Subcutaneous abdominal adipose tissue (tissue), 5 donors: Measurements from ENCODE around the gene UST.
A peak's percentile ranks its signal among the peaks of the same experiment; 100 is the strongest.

Source experiments
- H3K27ac ChIP-seq: one replicate; pipeline ENCODE4 v1.7.0; 2013; ENCODE audit warnings: low read depth, mild to moderate bottlenecking, inconsistent platforms, low read length, moderate library complexity
- H3K27me3 ChIP-seq, 5 donors: one replicate each; pipeline ENCODE4 v1.7.0; 2013; ENCODE audit warnings: low read length in 5 of 5, inconsistent platforms in 1 of 5; ENCODE audit not compliant: control insufficient read depth in 5 of 5, insufficient read depth in 4 of 5
- H3K36me3 ChIP-seq, 5 donors: one replicate each; pipeline ENCODE4 v1.7.0; 2013; ENCODE audit warnings: low read length in 5 of 5; ENCODE audit not compliant: control insufficient read depth in 5 of 5, insufficient read depth in 5 of 5
- H3K4me1 ChIP-seq, 5 donors: one replicate each; pipeline ENCODE4 v1.7.0; 2013; ENCODE audit warnings: low read length in 5 of 5, mild to moderate bottlenecking in 3 of 5, moderate library complexity in 1 of 5; ENCODE audit not compliant: control insufficient read depth in 5 of 5, insufficient read depth in 5 of 5
- H3K4me3 ChIP-seq, 5 donors: one replicate each; pipeline ENCODE4 v1.7.0; 2013; ENCODE audit warnings: low read length in 5 of 5, low read depth in 1 of 5
- H3K9ac ChIP-seq, 5 donors: one replicate each; pipeline ENCODE4 v1.7.0; 2013; ENCODE audit warnings: low read length in 5 of 5, mild to moderate bottlenecking in 4 of 5, moderate library complexity in 3 of 5
- H3K9me3 ChIP-seq, 5 donors: one replicate each; pipeline ENCODE4 v1.7.0; 2013; ENCODE audit warnings: low read length in 5 of 5; ENCODE audit not compliant: control insufficient read depth in 5 of 5
- donor health status: healthy.
- donor health status: healthy.
- donor health status: healthy.
- donor health status: healthy.
- donor health status: healthy.

UST gene

DNA sequence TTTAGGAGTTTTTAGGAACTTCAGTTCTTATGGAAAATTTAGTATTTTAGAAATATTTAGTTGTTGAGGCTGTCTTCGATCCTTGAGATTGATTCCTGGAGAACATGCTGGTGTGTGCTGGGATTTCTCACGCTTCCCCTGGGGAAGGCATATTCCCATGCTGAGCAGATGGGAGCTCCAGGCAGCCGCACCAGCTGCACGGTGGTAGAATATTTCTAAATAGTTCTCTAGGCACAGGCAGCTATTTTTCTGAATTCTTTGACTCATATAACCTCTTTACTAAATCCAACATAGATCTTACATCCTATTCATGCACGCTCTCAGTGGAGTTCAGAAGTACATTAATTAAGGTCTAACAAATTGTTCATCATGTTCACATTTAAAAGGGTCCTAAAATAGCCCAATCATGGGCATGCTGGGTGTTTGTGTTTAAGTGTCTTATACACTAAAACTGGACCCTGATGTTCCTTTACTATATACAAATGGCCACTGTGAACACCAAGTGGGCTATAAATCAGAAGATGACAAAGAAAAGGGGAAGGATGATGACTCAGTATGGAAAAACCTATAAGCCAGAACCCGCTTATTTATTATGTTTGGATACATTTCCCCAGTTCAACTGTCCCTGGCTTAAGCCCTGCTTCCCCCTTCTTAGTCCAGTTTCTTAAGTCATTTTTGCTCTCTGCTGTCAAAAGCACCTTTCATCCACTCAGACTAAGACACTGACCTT is 138.5 kb downstream of the UST start:
- H3K4me1 ChIP-seq, result peaks cover 0 to 11% (median 3%) of the 10 kb centered on the region in 5 donors
- H3K27ac ChIP-seq, result no peak overlapping the region
- H3K4me3 ChIP-seq, result no peak overlapping the region
- H3K27me3 ChIP-seq, result no peaks in the 10 kb centered on the region
- no peaks in the 10 kb centered on the region for H3K9me3 ChIP-seq
- no peak overlapping the region for H3K9ac ChIP-seq
- H3K36me3 ChIP-seq, result no peaks in the 10 kb centered on the region

DNA sequence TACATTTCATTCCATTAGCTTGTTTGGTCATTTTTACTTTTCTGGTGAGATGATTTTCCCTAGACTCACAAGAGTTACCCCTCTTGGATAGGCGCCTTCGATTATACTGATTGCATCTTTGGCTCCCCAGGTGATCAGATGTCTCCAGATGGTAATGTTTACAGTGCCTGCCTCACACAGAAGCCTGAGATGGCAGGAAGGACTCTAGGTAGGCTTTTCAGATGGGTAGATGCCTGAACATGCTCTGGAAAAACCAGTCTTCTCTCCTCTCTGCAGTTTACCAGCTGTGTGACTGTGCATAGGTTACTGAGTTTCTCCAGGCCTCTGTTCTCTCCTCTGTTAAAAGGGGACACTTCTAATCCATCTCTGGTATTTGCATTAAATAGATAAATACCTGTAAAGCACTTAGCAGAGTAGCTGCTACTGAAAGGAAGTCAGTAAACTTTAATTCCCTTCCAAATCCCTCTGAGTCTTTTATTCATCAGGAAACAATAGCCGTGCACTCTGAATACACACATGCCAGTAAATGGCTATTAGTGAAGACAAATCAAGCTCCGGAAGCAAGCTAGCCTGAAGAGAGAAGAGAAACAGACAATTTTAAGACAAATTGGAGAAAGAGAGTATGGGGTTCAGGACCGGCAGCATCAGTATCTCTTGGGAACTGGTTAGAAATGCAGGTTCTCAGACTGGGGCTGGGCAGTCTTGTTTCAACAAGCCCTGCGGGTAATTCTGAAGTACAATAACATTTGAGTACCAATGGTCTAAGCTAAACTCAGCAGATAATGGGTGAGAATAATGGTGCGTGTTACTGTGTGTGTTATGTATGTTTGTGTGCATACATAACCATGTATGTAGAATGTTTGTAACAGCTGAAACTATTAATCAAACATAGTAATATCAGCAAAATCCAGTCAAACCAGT is 139.4 kb downstream of the UST start:
- Histone ChIP-seq H3K27ac (no peak overlapping the region), H3K36me3 (no peaks in the 10 kb centered on the region), H3K9ac (no peak overlapping the region), H3K4me1 (peaks cover 0 to 11% (median 3%) of the 10 kb centered on the region in 5 donors), H3K4me3 (no peak overlapping the region), H3K27me3 (no peaks in the 10 kb centered on the region), H3K9me3 (no peaks in the 10 kb centered on the region)

- Histone ChIP-seq H3K36me3 (no peaks in the 10 kb centered on the region), H3K27ac (no peak overlapping the region), H3K9me3 (no peaks in the 10 kb centered on the region), H3K9ac (no peak overlapping the region), H3K27me3 (no peaks in the 10 kb centered on the region), H3K4me3 (no peak overlapping the region), H3K4me1 (peaks cover 0 to 11% (median 3%) of the 10 kb centered on the region in 5 donors)
Measured at GRCh38 chr6:148887181-148887580, 140.4 kb downstream of the UST start.

- H3K36me3 ChIP-seq, result no peaks in the 10 kb centered on the region
- no peak overlapping the region for H3K9ac ChIP-seq
- H3K4me1 ChIP-seq, result peaks cover 0 to 11% (median 3%) of the 10 kb centered on the region in 5 donors
- H3K27me3 ChIP-seq, result no peaks in the 10 kb centered on the region
- no peaks in the 10 kb centered on the region for H3K9me3 ChIP-seq
- H3K27ac ChIP-seq, result peak overlapping the region; percentile 4
- H3K4me3 ChIP-seq, result no peak overlapping the region
Measured at GRCh38 chr6:148888856-148889255, 142.0 kb downstream of the UST start.

GRCh38 chr6:148890096-148890495 is 143.3 kb downstream of the UST start:
- H3K27ac ChIP-seq, result peak overlapping the region; percentile 7
- H3K9me3 ChIP-seq, result no peaks in the 10 kb centered on the region
- H3K9ac ChIP-seq, result no peak overlapping the region
- H3K36me3 ChIP-seq, result no peaks in the 10 kb centered on the region
- H3K4me3 ChIP-seq, result no peak overlapping the region
- peaks cover 0 to 11% (median 3%) of the 10 kb centered on the region in 5 donors for H3K4me1 ChIP-seq
- peaks cover 0 to 2% (median 0%) of the 10 kb centered on the region in 5 donors for H3K27me3 ChIP-seq

DNA sequence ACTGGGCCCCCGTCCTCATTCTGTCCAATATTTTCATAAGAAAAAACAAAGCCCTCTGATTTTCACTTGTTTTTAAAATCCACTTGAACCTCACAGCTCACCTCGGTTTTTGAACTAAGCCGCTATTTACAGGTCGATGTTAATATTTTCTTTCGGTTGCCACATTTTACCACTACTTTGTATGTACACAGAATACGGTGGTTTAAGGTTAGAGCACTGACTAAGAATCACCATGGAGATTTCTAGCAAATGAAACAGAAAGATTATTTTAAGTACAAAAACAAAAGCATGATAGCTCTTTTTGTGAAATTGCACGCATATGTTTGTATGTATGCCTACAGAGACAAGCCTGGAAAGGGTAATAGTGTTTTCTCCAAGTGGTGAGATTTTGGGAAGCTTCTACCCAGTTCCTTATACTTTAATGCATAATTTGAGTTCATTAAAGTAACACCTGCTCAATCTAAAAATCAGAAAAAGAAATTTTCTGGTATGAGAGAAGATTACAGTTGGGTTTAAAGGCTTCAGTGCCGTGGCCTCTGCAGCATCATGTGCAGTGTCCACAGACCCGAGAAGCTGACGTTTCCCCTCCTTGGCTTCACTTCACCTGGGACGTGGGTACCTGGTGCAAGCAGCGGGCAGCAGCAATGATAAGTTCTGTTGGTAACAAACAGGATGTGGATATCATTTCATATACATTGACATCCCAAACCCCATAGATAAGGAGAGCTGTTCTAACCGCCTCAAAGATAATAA is 144.0 kb downstream of the UST start:
- Histone ChIP-seq H3K4me3 (no peak overlapping the region), H3K4me1 (peaks cover 0 to 11% (median 3%) of the 10 kb centered on the region in 5 donors), H3K27me3 (peaks cover 0 to 2% (median 0%) of the 10 kb centered on the region in 5 donors), H3K36me3 (no peaks in the 10 kb centered on the region), H3K9me3 (no peaks in the 10 kb centered on the region), H3K27ac (peak overlapping the region; percentile 7), H3K9ac (no peak overlapping the region)

DNA sequence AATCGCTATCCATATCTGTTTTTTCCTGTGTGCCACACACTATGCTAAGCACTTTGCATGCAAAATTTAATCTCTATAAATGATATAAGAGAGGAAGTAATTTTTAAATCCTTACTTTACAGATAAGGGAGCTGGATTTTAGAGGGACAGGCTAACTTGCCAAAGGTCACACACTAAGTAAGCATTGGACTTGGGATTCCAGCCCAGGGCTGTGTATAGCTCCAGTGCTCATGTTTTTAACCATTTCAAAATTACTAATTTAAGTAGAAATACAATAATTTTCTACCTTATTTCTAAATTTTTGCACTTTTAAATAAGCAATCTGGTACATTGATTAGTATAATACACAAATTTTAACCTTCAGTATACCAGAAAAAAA is 144.6 kb downstream of the UST start:
- Histone ChIP-seq H3K4me3 (no peak overlapping the region), H3K4me1 (peaks cover 0 to 11% (median 3%) of the 10 kb centered on the region in 5 donors), H3K27ac (no peak overlapping the region), H3K9me3 (no peaks in the 10 kb centered on the region), H3K36me3 (no peaks in the 10 kb centered on the region), H3K9ac (no peak overlapping the region), H3K27me3 (peaks cover 0 to 2% (median 0%) of the 10 kb centered on the region in 5 donors)

DNA sequence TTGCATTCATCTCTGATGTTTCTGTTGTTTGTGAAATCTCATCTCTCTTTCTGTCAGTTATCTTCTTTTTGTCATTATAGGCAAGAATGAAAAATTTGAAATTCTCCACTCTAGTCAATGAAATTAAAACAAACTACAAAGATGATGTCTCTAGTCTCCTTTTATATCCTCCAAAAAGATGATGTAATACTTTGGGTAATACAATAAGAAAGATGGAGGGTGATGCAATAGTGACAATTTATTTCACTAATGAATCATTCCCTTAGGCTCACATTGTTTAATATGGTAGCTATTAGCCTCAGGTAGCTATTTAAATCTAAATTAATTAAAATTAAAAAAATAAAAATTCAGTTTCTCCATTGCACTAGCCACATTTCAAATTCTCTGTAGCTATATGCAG is 145.4 kb downstream of the UST start:
- Histone ChIP-seq H3K9me3 (no peaks in the 10 kb centered on the region), H3K27me3 (peaks cover 0 to 2% (median 0%) of the 10 kb centered on the region in 5 donors), H3K36me3 (no peaks in the 10 kb centered on the region), H3K4me3 (no peak overlapping the region), H3K4me1 (peaks cover 0 to 11% (median 3%) of the 10 kb centered on the region in 5 donors), H3K27ac (no peak overlapping the region), H3K9ac (no peak overlapping the region)

- Histone ChIP-seq H3K36me3 (no peaks in the 10 kb centered on the region), H3K4me3 (no peak overlapping the region), H3K27me3 (peaks cover 0 to 2% (median 0%) of the 10 kb centered on the region in 5 donors), H3K4me1 (peaks cover 0 to 11% (median 3%) of the 10 kb centered on the region in 5 donors), H3K27ac (no peak overlapping the region), H3K9me3 (no peaks in the 10 kb centered on the region), H3K9ac (no peak overlapping the region)
Measured at GRCh38 chr6:148893073-148893472, 146.2 kb downstream of the UST start.
